ENCODE data around the gene TXNL4A.
A peak's percentile ranks its signal among the peaks of the same experiment; 100 is the strongest.

The TXNL4A gene

GRCh38 chr18:79988451-79989194 lies at the start of gene TXNL4A:
Gene TXNL4A, minus strand, starts transcription at chr18:79988563. Its CDS starts 171 bp downstream, at chr18:79988392.
- H3K4me3 ChIP-seq (ENCODE audit: low read depth, low read length) = peak within 1 kb of the TSS; percentile 99
- no peak for TF ChIP-seq CTCF (conservative IDR thresholded peaks at IDR 0.05; ENCODE audit: low read depth, low read length)
- peak; percentile 91 for DNase-seq (ENCODE audit: low read depth)

- DNase-seq (ENCODE audit: low read depth) = no peak
- TF ChIP-seq CTCF (conservative IDR thresholded peaks at IDR 0.05; ENCODE audit: low read depth, low read length) = no peak
- H3K4me3 ChIP-seq (ENCODE audit: low read depth, low read length) = no peak overlapping the region
These were observed 48.9 kb upstream of the TXNL4A start for GRCh38 chr18:80037300-80037699.

- H3K4me3 ChIP-seq (ENCODE audit: low read depth, low read length) = no peak overlapping the region
- no peak for DNase-seq (ENCODE audit: low read depth)
- TF ChIP-seq CTCF (conservative IDR thresholded peaks at IDR 0.05; ENCODE audit: low read depth, low read length) = no peak
These were observed 47.6 kb upstream of the TXNL4A start for GRCh38 chr18:80035997-80036396.

GRCh38 chr18:80034852-80035406 lies 46.6 kb upstream of the TXNL4A start:
- DNase-seq (ENCODE audit: low read depth) = peak; percentile 15
- peak overlapping the region; percentile 88 for H3K4me3 ChIP-seq (ENCODE audit: low read depth, low read length)

GRCh38 chr18:80034068-80034851 lies 45.9 kb upstream of the TXNL4A start, which contains the start of gene RBFA:
Gene RBFA, plus strand, starts transcription at chr18:80034434. Its CDS starts 62 bp downstream, at chr18:80034496.
- TF ChIP-seq CTCF (conservative IDR thresholded peaks at IDR 0.05; ENCODE audit: low read depth, low read length) = peak; percentile 33
- DNase-seq (ENCODE audit: low read depth) = peak; percentile 99
- H3K4me3 ChIP-seq (ENCODE audit: low read depth, low read length) = peak within 1 kb of the TSS; percentile 88

More at GRCh38 chr18:80034852-80035406, 46.6 kb upstream of the TXNL4A start:
- TF ChIP-seq CTCF (conservative IDR thresholded peaks at IDR 0.05; ENCODE audit: low read depth, low read length) = peak; percentile 22

- H3K4me3 ChIP-seq (ENCODE audit: low read depth, low read length) = peak overlapping the region; percentile 88
- DNase-seq (ENCODE audit: low read depth) = peak; percentile 28
- TF ChIP-seq CTCF (conservative IDR thresholded peaks at IDR 0.05; ENCODE audit: low read depth, low read length) = no peak
These were observed 45.1 kb upstream of the TXNL4A start for GRCh38 chr18:80033181-80034067.

Measured in choroid plexus epithelial cell (primary cell).